Activated CD4-positive, alpha-beta T cell treated with anti-CD3 and anti-CD28 coated beads, Interleukin-2, amount 50 U/mL, for 1 hour (primary cell): ENCODE data around the gene RBMS3.
"Not testable (repeated sequence)": the region's sequence is repeated elsewhere in the genome, so short reads cannot be mapped to it uniquely, and the experiment has no call there.

Experiments used
- DNase-seq: peaks from one replicate; pipeline ENCODE4 v3.0.0-alpha.2; 2020

The RBMS3 gene

DNA sequence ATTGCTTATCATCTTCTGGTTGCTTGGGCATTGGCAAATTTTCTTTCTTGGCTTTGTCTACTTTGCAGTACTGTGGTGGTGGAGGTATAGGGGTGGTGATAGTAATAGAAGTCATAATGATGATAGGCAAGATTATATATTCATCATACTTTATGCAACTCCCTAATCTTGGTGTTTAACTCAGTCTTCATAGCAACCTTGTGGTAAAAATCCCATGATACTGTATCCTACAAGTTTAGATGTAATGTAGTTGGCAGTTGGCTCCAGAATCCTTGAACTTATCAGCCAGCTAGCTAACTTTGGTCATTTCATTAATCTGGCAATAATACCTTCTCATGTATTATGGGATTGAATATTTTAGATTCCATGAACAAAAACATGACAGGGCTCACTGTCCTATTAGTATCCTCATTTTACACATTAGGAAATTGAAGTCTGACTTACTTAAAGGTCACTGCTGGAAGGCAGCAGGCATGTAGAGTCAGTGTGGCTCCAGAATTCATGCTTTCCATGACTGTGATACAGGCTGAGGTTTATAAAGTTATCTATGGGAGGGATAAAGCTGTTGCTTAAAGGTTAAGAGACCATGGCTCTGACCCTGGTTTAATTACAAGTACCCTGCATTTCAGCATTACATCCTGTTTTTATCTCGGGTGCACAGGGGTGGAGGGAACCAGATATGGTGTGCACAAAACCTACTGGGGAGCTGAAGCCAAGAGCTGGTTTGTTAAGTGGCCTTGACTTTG, 33.3 kb downstream of the RBMS3 start:
- DNase-seq: no peak

- DNase-seq: no peak
These were observed 33.8 kb downstream of the RBMS3 start for GRCh38 chr3:29314727-29315088.

DNA sequence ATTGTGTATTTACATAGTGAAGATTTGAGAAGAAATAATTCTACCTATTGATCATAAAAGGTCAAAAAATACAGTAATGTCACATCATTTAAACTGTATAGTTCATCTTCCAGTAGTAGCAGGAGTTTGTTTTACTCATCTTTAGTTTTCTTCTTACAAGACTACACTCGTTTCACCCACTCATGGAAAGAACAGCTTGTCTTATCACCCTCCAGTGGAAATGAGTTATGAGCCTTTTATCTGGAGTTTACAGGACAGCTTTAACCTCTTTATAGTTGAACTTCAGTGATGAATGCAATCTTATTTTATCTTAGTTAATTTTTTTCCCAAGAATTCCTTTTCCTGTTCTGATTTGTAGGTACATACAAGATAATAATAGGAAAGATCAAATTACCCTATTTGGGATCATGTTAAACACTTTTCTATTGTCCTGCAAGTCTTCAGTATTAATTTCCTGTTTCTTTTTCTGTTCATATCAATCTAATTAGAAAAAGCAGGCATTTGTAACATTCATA, 36.8 kb downstream of the RBMS3 start:
- DNase-seq: no peak

DNA sequence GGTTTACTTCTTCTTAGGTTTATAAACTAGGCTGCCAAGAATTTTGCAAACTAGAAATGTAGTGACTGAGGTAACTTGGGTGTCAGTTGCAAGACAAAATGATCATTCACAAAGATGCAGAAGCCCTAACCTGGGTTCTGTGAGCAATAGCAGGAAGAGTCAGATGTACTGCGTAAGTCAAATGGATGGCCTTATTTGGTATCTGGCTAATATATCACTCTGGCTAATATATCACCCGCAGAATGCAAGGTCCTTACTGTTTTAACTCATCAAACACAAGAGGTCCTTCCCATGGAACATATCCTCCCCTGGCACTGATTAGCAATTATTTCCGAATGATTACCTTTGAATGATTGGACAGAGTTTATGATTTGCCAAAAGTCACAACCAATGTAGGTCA, 37.4 kb downstream of the RBMS3 start:
- no peak for DNase-seq

DNA sequence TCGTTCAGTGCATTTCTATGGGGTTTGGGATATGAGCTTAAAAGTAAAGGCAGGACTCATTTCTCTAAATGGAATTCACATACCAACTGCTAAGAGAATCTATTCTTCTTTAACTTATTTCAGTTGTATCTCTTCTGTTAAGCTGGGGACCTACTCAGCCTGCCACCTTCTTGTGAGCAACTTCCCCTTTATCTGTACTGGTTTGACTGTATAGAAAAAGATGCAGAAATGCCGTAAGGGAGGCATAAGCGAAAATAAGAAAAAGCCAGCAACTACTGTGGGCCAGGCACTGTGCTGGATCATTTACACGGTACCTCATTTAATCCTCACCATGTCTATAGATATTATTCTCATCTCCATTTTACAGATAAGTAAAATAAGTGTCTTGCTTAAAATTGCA, 38.4 kb downstream of the RBMS3 start:
- DNase-seq: no peak

GRCh38 chr3:29319798-29320197, 38.9 kb downstream of the RBMS3 start:
- DNase-seq: no peak

DNA sequence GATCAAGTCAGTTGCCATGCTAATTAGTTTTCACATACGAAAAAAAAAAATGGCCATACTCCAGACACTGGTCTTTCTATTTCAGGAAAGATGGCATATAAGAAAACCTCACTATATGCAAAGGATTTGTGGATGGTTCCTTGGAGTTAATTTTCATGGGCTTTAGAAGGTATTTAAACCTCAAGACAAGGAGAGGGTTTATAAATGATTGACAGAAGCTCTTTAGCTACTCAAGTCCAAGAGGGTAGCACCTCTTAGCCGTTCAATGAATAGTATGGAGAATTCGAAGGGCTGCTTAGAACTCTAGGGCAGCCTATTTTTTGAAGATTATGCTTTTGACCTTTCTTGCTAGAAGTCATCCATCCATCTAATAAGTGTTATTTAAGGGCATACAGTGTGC, 41.7 kb downstream of the RBMS3 start:
- DNase-seq: no peak

- DNase-seq: no peak
These were observed 43.3 kb downstream of the RBMS3 start for GRCh38 chr3:29324180-29324651.

GRCh38 chr3:29326540-29326939, 45.7 kb downstream of the RBMS3 start:
- DNase-seq: not testable (repeated sequence)

DNA sequence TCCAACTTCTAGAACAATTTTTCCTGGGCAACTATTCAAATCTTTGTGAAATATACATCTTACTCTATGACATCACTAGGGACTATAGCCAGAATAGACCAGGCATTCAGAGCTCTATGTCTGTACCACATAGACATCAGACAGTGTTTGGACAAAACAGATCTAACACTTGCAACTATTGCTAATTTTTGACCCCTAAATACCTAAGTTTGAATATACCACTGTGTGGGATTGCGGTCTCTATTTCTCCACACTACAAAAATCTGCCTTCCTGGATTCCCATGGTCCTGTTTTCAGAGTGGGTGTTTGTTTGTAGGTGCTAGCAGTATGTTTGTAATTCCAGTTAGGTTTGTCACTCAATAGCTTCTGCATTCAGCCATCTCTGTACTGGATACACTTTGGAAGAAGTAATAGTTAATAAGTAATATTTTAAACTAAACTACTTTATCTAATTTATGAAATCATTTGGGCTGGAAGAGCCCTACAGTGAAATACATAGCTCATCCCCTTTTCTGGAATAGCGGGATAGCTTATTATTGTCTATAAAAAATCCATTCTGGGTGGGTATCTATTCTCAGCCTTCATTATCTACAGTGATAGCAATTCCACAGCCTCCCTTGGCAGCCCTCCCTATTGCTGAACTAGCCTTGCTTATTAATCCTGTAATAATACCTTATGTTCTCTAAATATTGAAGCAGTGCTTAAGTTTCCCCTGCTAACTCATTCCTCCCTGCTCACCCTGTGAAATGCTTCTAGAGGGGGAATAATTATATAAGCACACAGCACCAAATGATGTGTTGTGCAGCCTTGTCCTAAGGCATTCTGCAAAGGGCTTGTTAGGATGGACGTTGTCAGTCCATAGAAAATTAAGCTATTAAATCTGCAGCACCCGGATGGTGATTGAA, 49.4 kb downstream of the RBMS3 start:
- no peak for DNase-seq

DNA sequence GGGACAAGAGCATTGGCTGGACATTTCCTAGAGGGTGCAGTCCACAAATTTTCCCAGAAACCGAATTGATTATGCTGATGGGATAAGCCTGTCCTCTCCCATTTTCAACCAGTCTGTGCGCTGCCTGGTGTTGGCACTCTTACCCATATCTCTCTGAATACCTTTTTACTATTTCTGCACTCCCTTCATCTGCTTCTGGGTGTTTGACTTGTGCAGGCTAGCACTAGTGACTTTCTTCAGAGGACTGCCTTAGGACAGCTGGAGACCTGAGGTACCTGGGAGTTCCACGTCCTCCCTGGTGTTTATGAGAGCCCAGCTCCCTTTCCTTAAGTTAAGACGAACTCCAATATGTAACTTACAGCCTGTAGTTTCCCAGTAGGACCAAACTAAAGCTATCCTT, 50.2 kb downstream of the RBMS3 start:
- no peak for DNase-seq

GRCh38 chr3:29331456-29332194, 50.8 kb downstream of the RBMS3 start:
- no peak for DNase-seq

GRCh38 chr3:29332195-29332637, 51.3 kb downstream of the RBMS3 start:
- DNase-seq: no peak

GRCh38 chr3:29333576-29333975, 52.7 kb downstream of the RBMS3 start:
- DNase-seq: no peak

DNA sequence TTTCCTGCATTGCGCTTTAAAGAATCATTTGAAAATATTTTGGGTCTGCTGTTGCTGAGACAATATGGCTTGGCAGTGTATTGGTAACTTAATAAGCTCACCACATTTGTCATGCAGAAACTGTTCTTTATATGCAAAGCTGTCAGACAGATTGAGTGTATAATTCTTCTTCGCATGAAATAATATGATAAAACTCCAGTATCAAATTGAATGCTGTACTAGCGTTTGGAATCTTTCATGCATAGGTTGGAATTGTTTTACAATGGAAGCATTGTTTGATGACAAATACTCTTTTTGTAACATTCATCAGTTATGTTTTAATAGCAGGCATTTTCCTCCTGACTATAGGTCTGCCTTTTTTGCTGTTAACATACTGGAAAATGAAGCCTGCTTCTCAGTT, 53.8 kb downstream of the RBMS3 start:
- DNase-seq: no peak

DNA sequence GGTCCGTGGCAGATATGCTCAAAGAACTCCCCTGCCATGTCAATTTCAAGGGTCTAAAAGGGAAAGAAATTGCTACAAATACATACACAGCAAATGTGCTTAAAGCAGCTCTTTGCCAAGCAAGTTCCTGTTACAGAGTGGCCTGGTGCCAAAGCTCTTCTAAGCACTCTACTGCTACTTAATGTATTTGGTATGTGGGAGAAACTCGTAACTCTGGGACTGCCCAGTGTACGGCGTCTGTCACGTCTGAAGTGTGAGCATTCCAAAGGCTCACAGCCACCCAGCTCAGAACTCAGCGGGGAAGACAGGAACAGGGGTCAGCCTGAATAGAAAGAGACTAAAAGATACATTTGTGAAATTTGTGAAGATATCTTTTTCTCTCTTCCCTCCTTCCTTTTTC, 54.6 kb downstream of the RBMS3 start:
- DNase-seq: no peak

- no peak for DNase-seq
These were observed 55.1 kb downstream of the RBMS3 start for GRCh38 chr3:29335943-29336342.

DNA sequence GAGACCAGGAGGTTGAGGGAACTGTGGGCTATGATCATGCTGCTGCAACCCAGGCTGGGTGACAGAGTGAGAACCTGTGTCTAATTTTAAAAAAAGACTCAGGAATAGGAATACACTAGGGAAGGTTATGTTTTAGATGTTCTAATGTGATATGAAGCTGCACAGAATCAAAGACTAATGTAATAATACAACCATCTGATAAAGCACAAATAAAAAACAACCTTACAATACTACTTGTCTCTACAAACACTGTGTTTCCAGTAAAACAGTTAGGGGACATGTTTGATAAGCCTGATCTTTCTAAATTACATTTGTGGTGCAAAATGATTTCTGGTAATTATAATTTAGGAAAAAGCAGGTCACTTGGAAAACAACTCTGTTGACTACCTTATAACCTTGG, 56.7 kb downstream of the RBMS3 start:
- DNase-seq: no peak

GRCh38 chr3:29338377-29338776, 57.5 kb downstream of the RBMS3 start:
- no peak for DNase-seq

DNA sequence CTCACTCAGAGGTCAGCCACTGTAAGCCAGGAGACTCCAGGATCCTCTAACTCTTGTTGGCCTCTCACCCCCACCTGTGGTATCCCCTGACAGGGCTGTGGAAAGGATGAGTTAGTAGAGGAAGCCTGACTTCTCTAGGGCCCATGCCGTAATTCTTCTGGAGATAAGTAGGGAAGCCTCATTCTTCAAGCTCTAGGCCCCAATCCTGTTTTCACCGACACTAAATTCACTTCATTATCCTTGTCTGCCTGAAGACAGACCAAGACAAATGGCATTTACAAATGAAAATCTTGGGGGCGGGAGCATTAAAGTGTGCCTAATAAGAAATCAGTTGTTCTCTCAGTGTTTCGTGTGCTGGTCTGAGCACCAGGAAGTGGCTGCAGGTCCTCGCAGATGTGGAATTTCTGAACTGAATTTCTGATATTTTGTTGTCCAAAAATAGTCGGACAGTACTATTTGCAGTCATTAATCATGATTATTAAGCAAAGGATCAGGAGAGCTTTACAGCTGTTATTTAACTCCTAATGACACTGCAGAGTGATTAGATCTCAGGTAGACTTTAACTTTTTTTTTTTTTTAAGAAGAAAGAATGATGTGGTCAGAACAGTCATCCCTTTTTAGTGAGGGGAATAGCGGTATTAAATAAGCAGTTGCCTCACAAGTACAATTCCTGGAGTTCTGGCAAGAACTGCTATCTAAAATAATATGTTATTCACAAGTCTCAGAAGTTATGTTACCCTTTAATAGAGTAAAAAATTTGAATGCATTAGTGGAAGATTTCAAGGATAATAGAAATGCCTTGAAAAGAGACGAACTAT, 58.4 kb downstream of the RBMS3 start:
- no peak for DNase-seq

GRCh38 chr3:29344154-29344553, 63.3 kb downstream of the RBMS3 start:
- DNase-seq: no peak

GRCh38 chr3:29344935-29345334, 64.1 kb downstream of the RBMS3 start:
- no peak for DNase-seq
